A673 (cell line): ENCODE measurements around the gene PRELP. TPM values are rescaled to one million over a fixed set of nuclear protein-coding genes. Genes with fewer than 3 reads are reported as not detected.

Experiments used
- BruUV-seq: library from RNA; stranded (reverse); fragments of 400-500 nt; replicated peaks from 2 replicates; lab custom pipeline; 2021; lab: Mats Ljungman, UMichigan
- CTCF ChIA-PET: fragments of 300-600 bp; sonication (Branson Sonifier 250); formaldehyde crosslinking; loops from one replicate; lab custom pipeline; 2022; ENCODE audit warnings: antibody characterized with exemption; lab: Charles Lee
- POLR2A ChIA-PET: fragments of 300-600 bp; sonication (Branson Sonifier 250); formaldehyde crosslinking; loops from one replicate; lab custom pipeline; 2022; ENCODE audit warnings: antibody characterized with exemption; ENCODE audit not compliant: low non-redundant PET; lab: Charles Lee
- DNase-seq: peaks from one replicate; pipeline ENCODE4 v3.0.0-alpha.2; 2015; ENCODE audit warnings: low spot score
- H3K27ac ChIP-seq: fragments of 200-600 bp; sonication (generic); 2 replicates; pipeline ENCODE4 v1.5.1; 2016; ENCODE audit warnings: mixed run types, low read depth, mild to moderate bottlenecking, mixed read lengths, antibody characterized with exemption, low read length; ENCODE audit not compliant: poor library complexity, severe bottlenecking
- H3K27me3 ChIP-seq: fragments of 200-600 bp; sonication (generic); replicated peaks from 2 replicates; pipeline ENCODE4 v1.6.1; 2017; ENCODE audit warnings: mixed run types, low read depth, mild to moderate bottlenecking, mixed read lengths, antibody characterized with exemption, low read length; ENCODE audit not compliant: insufficient read depth, poor library complexity
- H3K36me3 ChIP-seq: fragments of 200-600 bp; sonication (generic); 2 replicates; pipeline ENCODE4 v1.6.1; 2016; ENCODE audit warnings: mixed run types, mild to moderate bottlenecking, mixed read lengths, antibody characterized with exemption, low read length; ENCODE audit not compliant: insufficient read depth, poor library complexity, severe bottlenecking
- H3K4me1 ChIP-seq: fragments of 200-600 bp; sonication (generic); 2 replicates; pipeline ENCODE4 v1.6.1; 2017; ENCODE audit warnings: mixed run types, mild to moderate bottlenecking, mixed read lengths, antibody characterized with exemption, low read length; ENCODE audit not compliant: insufficient read depth, poor library complexity, severe bottlenecking
- H3K4me3 ChIP-seq: fragments of 200-600 bp; sonication (generic); 2 replicates; pipeline ENCODE4 v1.5.1; 2016; ENCODE audit warnings: low read depth, mixed run types, mild to moderate bottlenecking, mixed read lengths, low read length; ENCODE audit not compliant: poor library complexity, severe bottlenecking
- H3K9me3 ChIP-seq: fragments of 200-600 bp; sonication (generic); 2 replicates; pipeline ENCODE4 v1.6.1; 2016; ENCODE audit warnings: mixed run types, low read depth, mild to moderate bottlenecking, mixed read lengths, antibody characterized with exemption, low read length; ENCODE audit not compliant: poor library complexity, severe bottlenecking
- CTCF ChIP-seq: fragments of 300-800, 200-600 bp; sonication (generic); conservative IDR thresholded peaks from 2 replicates; pipeline ENCODE4 v1.5.1; 2017; ENCODE audit warnings: low read depth, mild to moderate bottlenecking, antibody characterized with exemption, low read length, moderate library complexity, mixed read lengths
- EZH2 ChIP-seq: fragments of 200-600 bp; sonication (generic); IDR thresholded peaks from 2 replicates; pipeline ENCODE4 v1.6.1; 2017; ENCODE audit warnings: borderline replicate concordance, low read depth, mild to moderate bottlenecking, mixed read lengths, antibody characterized with exemption, low read length; ENCODE audit not compliant: poor library complexity, severe bottlenecking
- intact Hi-C: fragments of 100-400 bp; cut with micrococcal nuclease; formaldehyde crosslinking; loops from one replicate; pipeline ENCODE4 v1.10.0; 2022; ENCODE audit not compliant: unreplicated experiment
- total RNA-seq: library from RNA; stranded (reverse); gene quantifications from 2 replicates; pipeline ENCODE4 v1.2.3, GENCODE V29; 2021

The PRELP gene
- total RNA-seq, 1 experiment from 2014 or later: not detected

GRCh38 chr1:203508463-203509073 is 33.0 kb downstream of the PRELP start:
- intact Hi-C loops: loop anchor here (10.0 kb wide), 1 partner anchor 116 kb away; the partner anchor contains the start of gene ATP2B4
- ChIA-PET CTCF (no interaction called here), POLR2A (no interaction called here)
- no peak for TF ChIP-seq EZH2
- no peak for TF ChIP-seq CTCF
- Histone ChIP-seq H3K4me3 (no peak overlapping the region), H3K27me3 (no peaks in the 10 kb centered on the region), H3K4me1 (no peaks in the 10 kb centered on the region), H3K9me3 (no peaks in the 10 kb centered on the region), H3K36me3 (no peaks in the 10 kb centered on the region), H3K27ac (no peak overlapping the region)
- no TSS peak for BruUV-seq
- DNase-seq: no peak

GRCh38 chr1:203509135-203509534 is 33.5 kb downstream of the PRELP start:
- intact Hi-C loops: loop anchor here (10.0 kb wide), 1 partner anchor 116 kb away; the partner anchor contains the start of gene ATP2B4

DNA sequence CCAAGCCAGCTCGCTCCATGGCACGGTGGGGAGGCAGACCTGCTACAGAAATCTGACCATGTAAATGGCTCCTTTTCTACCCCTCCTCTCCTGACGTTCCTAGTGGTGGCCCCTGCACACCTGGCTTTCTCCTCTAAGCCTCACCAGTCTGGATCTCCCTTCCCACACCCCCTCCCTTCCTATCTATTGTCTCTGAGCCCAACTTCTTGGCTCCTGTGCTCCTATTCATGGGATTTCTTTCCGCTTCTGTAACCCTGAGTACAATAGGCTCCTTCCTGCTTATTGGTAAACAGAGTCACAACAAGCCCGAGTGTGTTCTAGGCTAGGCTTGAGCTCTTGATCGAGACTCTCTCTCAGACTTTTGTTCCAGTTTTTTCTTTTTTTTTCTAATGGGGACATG is 35.9 kb downstream of the PRELP start:
- Histone ChIP-seq H3K4me3 (no peak overlapping the region), H3K27ac (no peak overlapping the region), H3K36me3 (no peaks in the 10 kb centered on the region), H3K9me3 (no peaks in the 10 kb centered on the region), H3K27me3 (no peaks in the 10 kb centered on the region), H3K4me1 (no peaks in the 10 kb centered on the region)
- ChIA-PET POLR2A (no interaction called here), CTCF (no interaction called here)
- TF ChIP-seq CTCF (no peak), EZH2 (no peak)
- intact Hi-C loops: no loop called here
- BruUV-seq: no TSS peak
- DNase-seq: no peak

More at GRCh38 chr1:203509135-203509534, 33.5 kb downstream of the PRELP start:
- ChIA-PET POLR2A (no interaction called here), CTCF (no interaction called here)
- no peaks in the 10 kb centered on the region for H3K4me1 ChIP-seq
- H3K4me3 ChIP-seq: no peak overlapping the region
- no peak for TF ChIP-seq EZH2
- TF ChIP-seq CTCF: no peak
- DNase-seq: no peak
- no peak overlapping the region for H3K27ac ChIP-seq
- BruUV-seq: no TSS peak
- H3K27me3 ChIP-seq: no peaks in the 10 kb centered on the region
- H3K36me3 ChIP-seq: no peaks in the 10 kb centered on the region
- H3K9me3 ChIP-seq: no peaks in the 10 kb centered on the region
